ENCODE data around the gene MFAP2.

MFAP2 gene

DNA sequence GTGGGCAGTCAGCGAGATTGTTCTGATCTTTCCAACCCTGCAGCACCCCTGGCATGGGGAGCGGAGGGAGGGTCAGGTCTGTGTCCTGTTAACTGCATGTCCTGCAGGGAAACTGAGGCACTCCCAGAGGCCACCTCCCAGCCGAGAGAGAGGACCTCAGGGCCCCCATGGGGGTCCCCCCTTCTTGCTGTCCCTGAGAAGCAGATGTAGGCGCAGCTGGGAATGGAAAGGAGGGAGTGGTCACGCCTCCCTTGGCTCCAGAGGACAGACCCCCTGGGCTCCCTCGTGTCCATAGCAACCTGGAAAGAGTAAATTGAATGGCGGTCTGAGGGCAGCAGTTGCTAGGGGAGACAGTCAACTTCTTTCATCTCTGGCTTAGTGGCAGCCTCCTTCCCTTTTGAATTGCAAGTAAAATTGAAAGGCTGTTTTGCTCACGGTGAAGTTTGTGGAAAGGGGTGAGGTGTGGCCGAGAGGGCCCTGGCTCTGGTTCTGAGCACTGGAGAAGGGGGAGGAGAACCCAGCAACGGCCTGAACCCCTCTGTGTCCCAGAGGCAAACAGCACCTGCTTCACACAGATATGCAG lies 53.8 kb downstream of the MFAP2 start:
- no peak for DNase-seq

DNA sequence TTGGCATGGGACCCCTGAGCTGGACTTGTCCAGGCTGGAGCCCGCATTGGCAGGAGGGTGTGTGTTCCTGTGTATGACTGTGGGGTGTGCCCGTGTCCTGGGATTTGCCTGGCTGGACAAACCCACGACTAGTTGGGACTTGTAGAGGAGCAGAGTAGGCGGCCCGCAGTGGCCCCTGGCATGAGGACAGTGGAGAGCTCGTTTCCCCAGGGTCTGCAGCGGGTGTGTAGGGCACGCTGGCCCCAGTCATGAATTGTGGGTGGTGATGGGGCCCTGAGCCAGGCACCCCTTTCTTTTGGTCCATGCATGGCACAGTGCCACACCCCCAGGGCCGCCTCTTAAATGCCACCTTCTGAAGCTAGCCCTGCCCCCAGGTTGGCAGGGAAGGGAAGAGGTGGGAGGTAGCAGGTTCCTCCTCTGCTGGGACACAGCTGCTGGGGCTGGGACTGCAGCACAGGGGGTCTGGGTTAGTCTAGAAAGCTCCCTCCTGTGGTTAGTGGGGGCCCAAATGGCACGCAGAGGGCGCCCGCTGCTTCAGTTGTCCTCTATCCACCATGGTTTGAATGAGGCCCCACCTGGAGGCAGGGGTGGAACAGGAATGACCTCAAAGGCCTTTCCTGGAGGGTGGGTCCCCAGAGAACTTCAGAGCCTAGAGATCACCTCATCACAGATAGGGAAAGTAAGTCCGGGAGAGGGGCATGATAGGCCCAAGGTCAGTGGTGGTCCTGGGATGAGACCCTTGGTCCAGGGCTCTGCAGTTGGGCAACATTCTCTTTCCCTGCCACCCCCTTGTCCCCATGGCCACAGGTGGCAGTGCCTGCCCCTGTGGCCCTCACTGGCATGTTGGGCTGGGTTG lies 54.6 kb downstream of the MFAP2 start:
- DNase-seq, result no peak

DNA sequence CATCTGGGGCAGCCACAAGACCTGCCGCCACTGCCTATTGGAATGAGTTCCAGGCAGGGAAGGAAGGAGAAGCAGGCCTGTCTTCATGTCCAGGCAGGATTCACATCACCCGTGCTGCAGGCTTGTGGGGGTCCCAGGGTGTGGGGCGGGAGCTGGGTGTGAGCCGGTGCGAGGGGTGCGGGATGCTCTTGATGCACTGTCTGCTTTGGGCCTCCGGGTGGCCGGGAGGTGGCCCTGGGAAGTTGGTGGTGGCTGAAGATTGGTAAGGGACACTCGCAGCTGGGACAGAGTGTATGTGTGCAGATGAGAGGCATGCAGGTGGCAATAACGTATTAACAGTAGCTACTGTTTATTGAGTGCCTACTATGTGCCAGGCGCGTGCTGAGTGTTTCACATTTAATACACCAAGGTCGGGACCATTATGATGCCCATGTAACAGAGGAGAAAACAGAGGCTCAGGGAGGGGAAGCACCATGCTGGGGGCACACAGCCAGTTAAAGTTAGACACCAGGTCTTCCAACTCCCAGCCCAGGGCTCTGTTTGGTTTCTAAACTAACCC lies 55.4 kb downstream of the MFAP2 start:
- DNase-seq, result no peak
